Measurements from ENCODE around the gene FAM169A.
"Not testable (repeated sequence)": the region's sequence is repeated elsewhere in the genome, so short reads cannot be mapped to it uniquely, and the experiment has no call there.

FAM169A gene

GRCh38 chr5:74865804-74866595, at the start of gene FAM169A:
Gene FAM169A, minus strand, starts transcription at chr5:74866387. Its CDS starts 24,711 bp downstream, at chr5:74841676.
- DNase-seq (ENCODE audit: extremely low read depth, low read depth), result no peak
- no peak; the same call in 1 of the 2 replicates for TF ChIP-seq CTCF (IDR thresholded peaks at IDR 0.05; ENCODE audit: low read depth, low read length)

GRCh38 chr5:74915488-74915887, 49.3 kb upstream of the FAM169A start:
- TF ChIP-seq CTCF (IDR thresholded peaks at IDR 0.05; ENCODE audit: low read depth, low read length), result no peak
- no peak for DNase-seq (ENCODE audit: extremely low read depth, low read depth)

- DNase-seq (ENCODE audit: extremely low read depth, low read depth), result not testable (repeated sequence)
Observed at GRCh38 chr5:74911421-74911820, 45.2 kb upstream of the FAM169A start.

- not testable (repeated sequence) for DNase-seq (ENCODE audit: extremely low read depth, low read depth)
Observed at GRCh38 chr5:74909888-74910287, 43.7 kb upstream of the FAM169A start.

GRCh38 chr5:74908237-74908636, 42.0 kb upstream of the FAM169A start:
- DNase-seq (ENCODE audit: extremely low read depth, low read depth), result not testable (repeated sequence)

GRCh38 chr5:74904713-74905112, 38.5 kb upstream of the FAM169A start:
- DNase-seq (ENCODE audit: extremely low read depth, low read depth), result not testable (repeated sequence)

GRCh38 chr5:74903165-74903787, 37.1 kb upstream of the FAM169A start:
- DNase-seq (ENCODE audit: extremely low read depth, low read depth), result no peak

GRCh38 chr5:74897049-74897448, 30.9 kb upstream of the FAM169A start:
- no peak for TF ChIP-seq CTCF (IDR thresholded peaks at IDR 0.05; ENCODE audit: low read depth, low read length)
- DNase-seq (ENCODE audit: extremely low read depth, low read depth), result no peak

More at GRCh38 chr5:74903165-74903787, 37.1 kb upstream of the FAM169A start:
- no peak; the same call in none of the 2 replicates for TF ChIP-seq CTCF (IDR thresholded peaks at IDR 0.05; ENCODE audit: low read depth, low read length)

GRCh38 chr5:74895906-74896305, 29.7 kb upstream of the FAM169A start:
- DNase-seq (ENCODE audit: extremely low read depth, low read depth), result peak; percentile 28
- TF ChIP-seq CTCF (IDR thresholded peaks at IDR 0.05; ENCODE audit: low read depth, low read length), result no peak
